ENCODE results near the gene MYO15B.

The MYO15B gene

GRCh38 chr17:75634376-75634740 lies 46.8 kb downstream of the MYO15B start:
- TF ChIP-seq CTCF (IDR thresholded peaks at IDR 0.05): no peak
- no peaks in the 10 kb centered on the region for H3K36me3 Mint-ChIP-seq (ENCODE audit: low read depth)
- no peak overlapping the region for H3K27ac Mint-ChIP-seq
- H3K4me3 Mint-ChIP-seq: no peak overlapping the region
- no peak for DNase-seq
- H3K27me3 Mint-ChIP-seq (ENCODE audit: low read depth, poor library complexity): peaks cover 3% of the 10 kb centered on the region
- peaks cover 39% of the 10 kb centered on the region for H3K4me1 Mint-ChIP-seq
- no peaks in the 10 kb centered on the region for H3K9me3 Mint-ChIP-seq

- H3K36me3 Mint-ChIP-seq (ENCODE audit: low read depth): no peaks in the 10 kb centered on the region
- peaks cover 3% of the 10 kb centered on the region for H3K27me3 Mint-ChIP-seq (ENCODE audit: low read depth, poor library complexity)
- no peaks in the 10 kb centered on the region for H3K9me3 Mint-ChIP-seq
- H3K4me3 Mint-ChIP-seq: no peak overlapping the region
- H3K4me1 Mint-ChIP-seq: peaks cover 39% of the 10 kb centered on the region
- DNase-seq: no peak
- H3K27ac Mint-ChIP-seq: peak overlapping the region; percentile 32
- TF ChIP-seq CTCF (IDR thresholded peaks at IDR 0.05): no peak
These were observed 47.4 kb downstream of the MYO15B start for GRCh38 chr17:75634754-75635609.

GRCh38 chr17:75635610-75636202 lies 48.1 kb downstream of the MYO15B start:
- no peak overlapping the region for H3K4me3 Mint-ChIP-seq
- peaks cover 3% of the 10 kb centered on the region for H3K27me3 Mint-ChIP-seq (ENCODE audit: low read depth, poor library complexity)
- no peak for DNase-seq
- H3K27ac Mint-ChIP-seq: no peak overlapping the region
- no peaks in the 10 kb centered on the region for H3K9me3 Mint-ChIP-seq
- peaks cover 39% of the 10 kb centered on the region for H3K4me1 Mint-ChIP-seq
- H3K36me3 Mint-ChIP-seq (ENCODE audit: low read depth): no peaks in the 10 kb centered on the region
- TF ChIP-seq CTCF (IDR thresholded peaks at IDR 0.05): no peak

GRCh38 chr17:75636381-75637142 lies 49.0 kb downstream of the MYO15B start:
- Mint-ChIP-seq H3K27ac (peak overlapping the region; percentile 29), H3K4me3 (no peak overlapping the region)
- DNase-seq: no peak

GRCh38 chr17:75637143-75637538 lies 49.5 kb downstream of the MYO15B start:
- no peak for TF ChIP-seq CTCF (IDR thresholded peaks at IDR 0.05)
- DNase-seq: no peak

More at GRCh38 chr17:75636381-75637142, 49.0 kb downstream of the MYO15B start:
- no peak for TF ChIP-seq CTCF (IDR thresholded peaks at IDR 0.05)
- no peaks in the 10 kb centered on the region for H3K9me3 Mint-ChIP-seq
- H3K4me1 Mint-ChIP-seq: peaks cover 39% of the 10 kb centered on the region
- H3K27me3 Mint-ChIP-seq (ENCODE audit: low read depth, poor library complexity): peaks cover 3% of the 10 kb centered on the region
- H3K36me3 Mint-ChIP-seq (ENCODE audit: low read depth): no peaks in the 10 kb centered on the region

More at GRCh38 chr17:75637143-75637538, 49.5 kb downstream of the MYO15B start:
- peak overlapping the region; percentile 29 for H3K27ac Mint-ChIP-seq
- peaks cover 3% of the 10 kb centered on the region for H3K27me3 Mint-ChIP-seq (ENCODE audit: low read depth, poor library complexity)
- no peaks in the 10 kb centered on the region for H3K9me3 Mint-ChIP-seq
- no peaks in the 10 kb centered on the region for H3K36me3 Mint-ChIP-seq (ENCODE audit: low read depth)
- H3K4me3 Mint-ChIP-seq: no peak overlapping the region
- H3K4me1 Mint-ChIP-seq: peaks cover 38% of the 10 kb centered on the region
